ENCODE data around the gene TUBGCP2.

- TF ChIP-seq POLR2A (IDR thresholded peaks at IDR 0.05) (no peak), CTCF (IDR thresholded peaks at IDR 0.05) (no peak)
Measured at GRCh38 chr10:133316732-133317131, 8.1 kb upstream of the TUBGCP2 start.

Data from testis (tissue), 2 donors.